ENCODE results near the gene CFAP74.

CFAP74 gene

DNA sequence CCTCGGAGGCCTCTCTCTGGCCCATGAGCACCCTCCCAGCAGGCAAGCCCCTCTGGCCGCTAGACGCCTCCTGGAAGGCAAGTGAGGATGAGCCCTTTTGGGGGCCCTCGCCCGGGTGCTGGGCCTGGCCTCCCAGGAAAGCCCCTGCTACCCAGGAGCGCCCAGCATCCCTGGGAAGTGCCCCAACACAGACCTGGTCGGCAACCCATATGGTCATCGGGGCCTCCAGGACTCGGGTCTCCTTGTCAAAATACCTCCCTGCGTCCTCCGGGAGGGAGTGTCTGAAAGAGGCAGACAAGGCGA, 63.5 kb downstream of the CFAP74 start:
- H3K4me1 ChIP-seq (ENCODE audit: control insufficient read depth in 2 of 2, insufficient read depth in 1 of 2, low read depth in 1 of 2, low read length in 2 of 2): peaks cover 7 to 8% of the 10 kb centered on the region in 2 donors
- H2BK120ac ChIP-seq (ENCODE audit: low read depth, low read length): no peak overlapping the region
- H4K8ac ChIP-seq (ENCODE audit: low read depth, low read length): no peak overlapping the region
- H3K9me3 ChIP-seq (replicated peaks in 1 of 2; ENCODE audit: control insufficient read depth in 2 of 2, insufficient read depth in 1 of 2, low read depth in 1 of 2, low read length in 2 of 2): peaks cover 0 to 2% of the 10 kb centered on the region in 2 donors
- H3K14ac ChIP-seq (ENCODE audit: low read length): no peak overlapping the region
- H3K4ac ChIP-seq (ENCODE audit: low read length): no peak overlapping the region
- no peak overlapping the region for H3K18ac ChIP-seq (ENCODE audit: low read length)
- H2AFZ ChIP-seq (ENCODE audit: low read length): no peak overlapping the region
- H2BK12ac ChIP-seq (ENCODE audit: low read length): no peak overlapping the region
- H2BK15ac ChIP-seq (ENCODE audit: low read length): no peak overlapping the region
- H2AK5ac ChIP-seq (ENCODE audit: low read depth, low read length): no peak overlapping the region
- H3K4me3 ChIP-seq (ENCODE audit: low read length in 2 of 2): no peak overlapping the region
- no peak overlapping the region for H3K27ac ChIP-seq (replicated peaks; ENCODE audit: low read length)
- peaks cover 0 to 19% (median 0%) of the 10 kb centered on the region in 3 experiments for H3K27me3 ChIP-seq (ENCODE audit: control insufficient read depth in 3 of 3, insufficient read depth in 3 of 3, low read depth in 1 of 3, low read length in 3 of 3)
- no peaks in the 10 kb centered on the region for H3K36me3 ChIP-seq (replicated peaks in 1 of 2; ENCODE audit: control insufficient read depth in 2 of 2, insufficient read depth in 2 of 2, low read length in 2 of 2)
- H2BK5ac ChIP-seq (ENCODE audit: low read length): no peak overlapping the region
- WGBS, 2 donors (ENCODE audit: extremely low coverage in 2 of 2, insufficient read length in 2 of 2, insufficient replicate concordance in 1 of 2): no CpG with 5 or more reads among the region's 12 CpGs
- H3K4me2 ChIP-seq (ENCODE audit: insufficient read depth, low read length, poor library complexity, severe bottlenecking): no peak overlapping the region
- no peak overlapping the region for H4K91ac ChIP-seq (ENCODE audit: low read depth, low read length, poor library complexity)
- no peak overlapping the region for H3K23ac ChIP-seq (ENCODE audit: low read depth, low read length, poor library complexity)
- peak overlapping the region; percentile 44 for H3K9ac ChIP-seq (ENCODE audit: low read depth, low read length, poor library complexity)
- DNase-seq (ENCODE audit: low spot score): no peak
- H3K79me1 ChIP-seq (ENCODE audit: low read depth, low read length): peaks cover 4% of the 10 kb centered on the region

DNA sequence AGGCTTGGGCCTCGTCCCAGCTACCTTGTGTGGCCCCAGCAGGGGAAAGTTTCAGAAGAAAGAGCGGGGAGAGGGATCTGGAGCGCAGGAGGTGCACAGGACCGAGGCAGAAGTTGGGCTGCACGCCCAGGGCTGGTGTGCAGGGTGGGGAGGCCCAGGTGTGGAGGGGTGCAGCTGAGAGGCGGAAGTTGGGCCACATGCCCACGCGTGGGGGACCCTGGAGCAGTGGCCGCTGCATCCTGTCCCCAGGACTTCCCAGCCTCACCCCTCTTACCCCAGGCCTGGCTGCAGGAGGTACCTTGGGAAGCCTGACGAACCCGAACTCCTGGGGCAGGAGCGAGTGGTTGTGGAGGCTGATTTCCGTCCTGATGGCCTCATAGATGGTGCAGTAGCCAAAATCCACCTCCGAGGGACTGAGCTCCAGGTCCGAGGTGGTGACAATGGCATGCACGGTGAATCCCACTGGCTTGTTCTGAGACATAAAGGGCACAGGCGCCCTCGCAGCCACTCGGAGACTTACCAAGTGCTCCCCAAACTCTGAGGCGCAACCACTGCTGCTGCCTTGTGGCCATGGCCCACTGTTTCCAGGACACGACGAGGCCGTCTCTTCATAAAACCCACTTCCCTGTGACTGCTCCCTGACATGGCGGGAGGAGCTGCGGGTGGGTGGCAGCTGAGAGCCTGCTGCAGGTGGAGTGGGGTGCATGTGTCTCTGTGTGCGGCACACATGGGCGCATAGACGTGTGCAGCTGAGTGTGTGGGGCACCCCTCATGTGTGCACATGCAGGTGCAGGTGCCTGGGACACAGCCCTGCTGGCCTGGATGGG, 64.1 kb downstream of the CFAP74 start:
- DNase-seq (ENCODE audit: low spot score): no peak
- Histone ChIP-seq H2AK5ac (ENCODE audit: low read depth, low read length) (peak overlapping the region; percentile 89), H3K79me1 (ENCODE audit: low read depth, low read length) (peaks cover 4% of the 10 kb centered on the region), H4K91ac (ENCODE audit: low read depth, low read length, poor library complexity) (no peak overlapping the region), H4K8ac (ENCODE audit: low read depth, low read length) (no peak overlapping the region), H3K4me1 (ENCODE audit: control insufficient read depth in 2 of 2, insufficient read depth in 1 of 2, low read depth in 1 of 2, low read length in 2 of 2) (peaks cover 7 to 8% of the 10 kb centered on the region in 2 donors), H2BK5ac (ENCODE audit: low read length) (peak overlapping the region; percentile 68), H3K9ac (ENCODE audit: low read depth, low read length, poor library complexity) (peak overlapping the region; percentile 44), H3K14ac (ENCODE audit: low read length) (peak overlapping the region; percentile 89), H2BK15ac (ENCODE audit: low read length) (peak overlapping the region; percentile 37), H3K27ac (replicated peaks; ENCODE audit: low read length) (no peak overlapping the region), H2AFZ (ENCODE audit: low read length) (no peak overlapping the region), H3K18ac (ENCODE audit: low read length) (peak overlapping the region; percentile 57), H3K27me3 (ENCODE audit: control insufficient read depth in 3 of 3, insufficient read depth in 3 of 3, low read depth in 1 of 3, low read length in 3 of 3) (peaks cover 0 to 19% (median 0%) of the 10 kb centered on the region in 3 experiments), H3K4ac (ENCODE audit: low read length) (no peak overlapping the region), H3K9me3 (replicated peaks in 1 of 2; ENCODE audit: control insufficient read depth in 2 of 2, insufficient read depth in 1 of 2, low read depth in 1 of 2, low read length in 2 of 2) (peaks cover 0 to 3% of the 10 kb centered on the region in 2 donors), H3K4me2 (ENCODE audit: insufficient read depth, low read length, poor library complexity, severe bottlenecking) (no peak overlapping the region), H2BK12ac (ENCODE audit: low read length) (peak overlapping the region; percentile 84), H2BK120ac (ENCODE audit: low read depth, low read length) (no peak overlapping the region), H3K4me3 (ENCODE audit: low read length in 2 of 2) (no peak overlapping the region), H3K23ac (ENCODE audit: low read depth, low read length, poor library complexity) (peak overlapping the region; percentile 31), H3K36me3 (replicated peaks in 1 of 2; ENCODE audit: control insufficient read depth in 2 of 2, insufficient read depth in 2 of 2, low read length in 2 of 2) (no peaks in the 10 kb centered on the region)
- WGBS, 2 donors (ENCODE audit: extremely low coverage in 2 of 2, insufficient read length in 2 of 2, insufficient replicate concordance in 1 of 2): no CpG with 5 or more reads among the region's 28 CpGs

DNA sequence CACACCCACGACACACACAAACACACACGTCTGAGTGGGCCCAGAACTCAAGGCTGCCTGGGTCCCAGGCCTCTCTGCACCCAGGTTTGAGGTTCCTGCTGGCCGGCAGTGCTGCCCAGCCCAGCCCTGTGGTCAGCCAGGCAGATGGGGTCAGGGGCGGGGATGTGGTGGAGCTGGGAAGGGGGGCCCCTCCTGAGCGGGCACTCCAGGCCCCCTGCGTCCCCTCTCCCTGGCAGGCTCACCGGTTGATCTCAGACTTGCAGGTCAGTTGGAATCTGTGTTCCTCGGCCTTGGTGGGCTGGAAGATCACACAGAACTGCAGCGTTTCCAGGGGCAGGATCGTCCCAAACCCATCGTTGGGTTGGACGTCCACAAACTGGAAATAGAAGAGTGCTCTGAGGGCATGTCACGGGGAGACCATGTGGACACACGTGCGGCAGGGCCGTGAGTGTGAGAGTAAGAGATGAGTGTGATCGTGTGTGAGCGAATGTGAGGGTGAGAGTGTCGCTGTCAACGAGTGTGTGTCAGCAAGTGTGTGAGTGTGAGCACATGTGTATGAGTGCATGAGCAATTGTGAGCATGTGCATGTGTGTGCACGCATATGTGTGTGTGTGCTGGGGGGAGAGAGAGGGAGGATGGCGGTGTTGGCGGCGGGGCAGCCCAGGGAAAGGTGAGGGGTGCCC, 64.8 kb downstream of the CFAP74 start:
- peak overlapping the region; percentile 89 for H3K23ac ChIP-seq (ENCODE audit: low read depth, low read length, poor library complexity)
- no peak overlapping the region for H4K8ac ChIP-seq (ENCODE audit: low read depth, low read length)
- H2AK5ac ChIP-seq (ENCODE audit: low read depth, low read length): peak overlapping the region; percentile 75
- peaks cover 0 to 8% of the 10 kb centered on the region in 2 donors for H3K9me3 ChIP-seq (replicated peaks in 1 of 2; ENCODE audit: control insufficient read depth in 2 of 2, insufficient read depth in 1 of 2, low read depth in 1 of 2, low read length in 2 of 2)
- no peak overlapping the region for H3K4me2 ChIP-seq (ENCODE audit: insufficient read depth, low read length, poor library complexity, severe bottlenecking)
- no peak overlapping the region for H2BK120ac ChIP-seq (ENCODE audit: low read depth, low read length)
- peak overlapping the region; percentile 68 for H2BK5ac ChIP-seq (ENCODE audit: low read length)
- H3K4ac ChIP-seq (ENCODE audit: low read length): peak overlapping the region; percentile 76
- H4K91ac ChIP-seq (ENCODE audit: low read depth, low read length, poor library complexity): peak overlapping the region; percentile 72
- peaks cover 0 to 19% (median 0%) of the 10 kb centered on the region in 3 experiments for H3K27me3 ChIP-seq (ENCODE audit: control insufficient read depth in 3 of 3, insufficient read depth in 3 of 3, low read depth in 1 of 3, low read length in 3 of 3)
- no peak overlapping the region for H3K27ac ChIP-seq (replicated peaks; ENCODE audit: low read length)
- H2BK15ac ChIP-seq (ENCODE audit: low read length): peak overlapping the region; percentile 81
- H3K4me3 ChIP-seq (ENCODE audit: low read length in 2 of 2): peak overlapping the region in 1 of 2 donors; percentile 11
- 100% methylated on average over 5 of the region's 24 CpGs; no CpG with 5 or more reads in 1 of the 2 donors for WGBS, 2 donors (ENCODE audit: extremely low coverage in 2 of 2, insufficient read length in 2 of 2, insufficient replicate concordance in 1 of 2)
- H3K4me1 ChIP-seq (ENCODE audit: control insufficient read depth in 2 of 2, insufficient read depth in 1 of 2, low read depth in 1 of 2, low read length in 2 of 2): peaks cover 3 to 5% of the 10 kb centered on the region in 2 donors
- peak overlapping the region; percentile 4 for H3K9ac ChIP-seq (ENCODE audit: low read depth, low read length, poor library complexity)
- peaks cover 0 to 2% of the 10 kb centered on the region in 2 donors for H3K36me3 ChIP-seq (replicated peaks in 1 of 2; ENCODE audit: control insufficient read depth in 2 of 2, insufficient read depth in 2 of 2, low read length in 2 of 2)
- H2BK12ac ChIP-seq (ENCODE audit: low read length): peak overlapping the region; percentile 84
- peaks cover 6% of the 10 kb centered on the region for H3K79me1 ChIP-seq (ENCODE audit: low read depth, low read length)
- no peak overlapping the region for H2AFZ ChIP-seq (ENCODE audit: low read length)
- peak overlapping the region; percentile 57 for H3K18ac ChIP-seq (ENCODE audit: low read length)
- H3K14ac ChIP-seq (ENCODE audit: low read length): peak overlapping the region; percentile 89
- no peak for DNase-seq (ENCODE audit: low spot score)

DNA sequence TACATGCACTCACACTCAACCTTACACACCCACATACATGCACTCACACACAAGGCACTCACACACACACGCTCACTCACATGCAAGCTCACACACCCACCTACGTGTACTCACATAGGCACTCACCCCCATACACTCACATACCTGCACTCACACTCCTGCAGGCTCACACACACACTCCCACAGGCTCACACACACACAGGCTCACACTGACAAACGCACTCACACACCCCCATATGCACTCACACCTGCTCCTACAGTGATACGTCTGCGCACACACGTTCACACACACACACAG, 65.4 kb downstream of the CFAP74 start:
- peak overlapping the region; percentile 4 for H3K9ac ChIP-seq (ENCODE audit: low read depth, low read length, poor library complexity)
- peak overlapping the region; percentile 72 for H4K91ac ChIP-seq (ENCODE audit: low read depth, low read length, poor library complexity)
- H3K14ac ChIP-seq (ENCODE audit: low read length): peak overlapping the region; percentile 71
- H3K4me2 ChIP-seq (ENCODE audit: insufficient read depth, low read length, poor library complexity, severe bottlenecking): no peak overlapping the region
- H3K23ac ChIP-seq (ENCODE audit: low read depth, low read length, poor library complexity): peak overlapping the region; percentile 89
- H2BK15ac ChIP-seq (ENCODE audit: low read length): peak overlapping the region; percentile 81
- WGBS, 2 donors (ENCODE audit: extremely low coverage in 2 of 2, insufficient read length in 2 of 2, insufficient replicate concordance in 1 of 2): no CpG with 5 or more reads among the region's 6 CpGs
- no peak overlapping the region for H2BK5ac ChIP-seq (ENCODE audit: low read length)
- peaks cover 0 to 2% of the 10 kb centered on the region in 2 donors for H3K36me3 ChIP-seq (replicated peaks in 1 of 2; ENCODE audit: control insufficient read depth in 2 of 2, insufficient read depth in 2 of 2, low read length in 2 of 2)
- H3K4ac ChIP-seq (ENCODE audit: low read length): peak overlapping the region; percentile 76
- no peak overlapping the region for H4K8ac ChIP-seq (ENCODE audit: low read depth, low read length)
- peak overlapping the region; percentile 41 for H2BK12ac ChIP-seq (ENCODE audit: low read length)
- H2AK5ac ChIP-seq (ENCODE audit: low read depth, low read length): peak overlapping the region; percentile 75
- no peak overlapping the region for H2BK120ac ChIP-seq (ENCODE audit: low read depth, low read length)
- H3K4me1 ChIP-seq (ENCODE audit: control insufficient read depth in 2 of 2, insufficient read depth in 1 of 2, low read depth in 1 of 2, low read length in 2 of 2): peaks cover 0 to 1% of the 10 kb centered on the region in 2 donors
- peaks cover 0 to 19% (median 0%) of the 10 kb centered on the region in 3 experiments for H3K27me3 ChIP-seq (ENCODE audit: control insufficient read depth in 3 of 3, insufficient read depth in 3 of 3, low read depth in 1 of 3, low read length in 3 of 3)
- H3K18ac ChIP-seq (ENCODE audit: low read length): peak overlapping the region; percentile 57
- DNase-seq (ENCODE audit: low spot score): no peak
- H2AFZ ChIP-seq (ENCODE audit: low read length): no peak overlapping the region
- H3K27ac ChIP-seq (replicated peaks; ENCODE audit: low read length): no peak overlapping the region
- H3K79me1 ChIP-seq (ENCODE audit: low read depth, low read length): peaks cover 6% of the 10 kb centered on the region
- peak overlapping the region in 1 of 2 donors; percentile 45 for H3K4me3 ChIP-seq (ENCODE audit: low read length in 2 of 2)
- H3K9me3 ChIP-seq (replicated peaks in 1 of 2; ENCODE audit: control insufficient read depth in 2 of 2, insufficient read depth in 1 of 2, low read depth in 1 of 2, low read length in 2 of 2): peaks cover 0 to 8% of the 10 kb centered on the region in 2 donors

Measured in neuronal stem cell (in vitro differentiated cells).